ENCODE data around the gene GNG7.

GRCh38 chr19:2711875-2712205 is 9.3 kb upstream of the GNG7 start:
- TF ChIP-seq SP1 (IDR thresholded peaks at IDR 0.05) (no peak), BHLHE40 (IDR thresholded peaks at IDR 0.05; ENCODE audit: borderline replicate concordance) (no peak), SUZ12 (IDR thresholded peaks at IDR 0.05) (no peak), FOXA1 (IDR thresholded peaks at IDR 0.05) (no peak), TARDBP (IDR thresholded peaks at IDR 0.05) (no peak), ELF4 (IDR thresholded peaks at IDR 0.05) (no peak), FOXK2 (IDR thresholded peaks at IDR 0.05) (no peak), FOXM1 (IDR thresholded peaks at IDR 0.05; ENCODE audit: borderline replicate concordance) (no peak), L3MBTL2 (conservative IDR thresholded peaks at IDR 0.05) (no peak), LEF1 (IDR thresholded peaks at IDR 0.05; ENCODE audit: borderline replicate concordance) (no peak), HDGF (IDR thresholded peaks at IDR 0.05; ENCODE audit: borderline replicate concordance) (no peak), ARNT (IDR thresholded peaks at IDR 0.05) (no peak)
- TF ChIP-seq, protein P1, sequence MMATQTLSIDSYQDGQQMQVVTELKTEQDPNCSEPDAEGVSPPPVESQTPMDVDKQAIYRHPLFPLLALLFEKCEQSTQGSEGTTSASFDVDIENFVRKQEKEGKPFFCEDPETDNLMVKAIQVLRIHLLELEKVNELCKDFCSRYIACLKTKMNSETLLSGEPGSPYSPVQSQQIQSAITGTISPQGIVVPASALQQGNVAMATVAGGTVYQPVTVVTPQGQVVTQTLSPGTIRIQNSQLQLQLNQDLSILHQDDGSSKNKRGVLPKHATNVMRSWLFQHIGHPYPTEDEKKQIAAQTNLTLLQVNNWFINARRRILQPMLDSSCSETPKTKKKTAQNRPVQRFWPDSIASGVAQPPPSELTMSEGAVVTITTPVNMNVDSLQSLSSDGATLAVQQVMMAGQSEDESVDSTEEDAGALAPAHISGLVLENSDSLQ (IDR thresholded peaks at IDR 0.05) = no peak
